ENCODE measurements around the gene MYO7B. TPM values are rescaled to one million over a fixed set of nuclear protein-coding genes. Genes with fewer than 3 reads are reported as not detected.

Gene MYO7B
- total RNA-seq, 4 donors from 2014 or later: 0.56 TPM; not detected in 3

DNA sequence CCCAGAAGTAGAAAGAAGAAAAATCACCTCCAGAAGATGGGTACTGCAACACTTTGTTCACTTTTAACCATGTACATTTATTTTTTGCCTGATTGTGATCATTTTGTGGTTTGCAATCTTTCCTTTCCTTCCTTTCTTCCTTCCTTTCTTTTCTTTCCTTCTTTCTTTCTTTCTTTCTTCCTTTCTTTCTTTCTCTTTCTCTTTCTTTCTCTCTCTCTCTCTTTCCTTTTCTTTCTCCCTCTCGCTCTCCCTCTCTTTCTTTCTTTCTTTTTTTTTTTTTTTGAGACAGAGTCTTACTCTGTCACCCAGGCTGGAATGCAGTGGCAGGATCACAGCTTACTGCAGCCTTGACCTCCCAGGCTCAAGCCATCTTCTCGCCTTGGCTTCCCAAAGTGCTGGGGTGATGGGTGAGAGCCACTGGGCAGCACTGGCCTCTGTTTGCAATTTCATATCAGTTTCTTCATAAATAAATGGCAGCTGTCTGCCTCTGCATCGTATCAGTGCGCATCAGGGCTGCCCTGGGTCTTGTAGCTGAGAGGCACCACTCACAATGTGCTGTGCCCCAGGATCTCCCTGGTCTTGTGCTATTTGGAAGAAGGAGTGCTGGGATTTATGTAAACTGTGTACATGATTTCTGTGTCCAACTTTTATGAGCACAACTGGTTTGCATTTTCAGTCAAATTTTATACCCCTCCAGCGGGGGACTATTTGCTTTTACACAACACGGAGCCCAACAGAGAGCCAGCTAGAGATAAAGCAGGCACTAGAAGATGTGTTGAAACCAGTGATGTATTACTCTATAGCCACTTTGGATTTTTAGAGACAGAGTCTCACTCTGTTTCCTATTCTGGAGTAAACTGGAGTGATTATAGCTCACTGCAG is 146.7 kb downstream of the MYO7B start:
- no peak for DNase-seq
- Histone ChIP-seq H3K27ac (no peak overlapping the region), H3K9me3 (no peaks in the 10 kb centered on the region), H3K4me1 (no peaks in the 10 kb centered on the region), H3K36me3 (no peaks in the 10 kb centered on the region), H3K4me3 (replicated peaks in 1 of 3) (no peak overlapping the region), H3K27me3 (no peaks in the 10 kb centered on the region)
- WGBS, 2 donors: 92 to 93% methylated on average over 6 of the region's 6 CpGs
- intact Hi-C loops (cut with DNase I): no loop called here
- TF ChIP-seq CTCF (IDR thresholded peaks at IDR 0.05) (no peak), POLR2A (IDR thresholded peaks at IDR 0.05) (no peak)

DNA sequence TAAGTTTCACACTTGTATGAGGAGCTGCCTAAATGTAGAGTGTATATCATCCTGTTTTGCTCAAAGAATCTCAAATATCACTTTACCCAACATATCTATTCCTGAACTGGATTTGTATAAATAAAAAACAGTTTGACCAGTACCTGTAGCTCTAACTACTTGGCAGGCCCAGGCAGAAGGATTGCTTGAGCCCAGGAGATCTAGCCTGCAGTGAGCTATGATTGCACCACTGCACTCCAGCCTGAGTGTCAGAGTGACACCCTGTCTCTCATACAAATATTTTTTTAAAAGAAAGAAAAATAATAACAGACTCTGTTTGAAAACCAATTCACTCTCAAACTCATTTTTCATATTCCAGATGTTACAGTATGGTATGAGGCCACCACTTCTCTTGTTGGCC is 147.6 kb downstream of the MYO7B start:
- Histone ChIP-seq H3K27ac (no peak overlapping the region), H3K4me3 (replicated peaks in 1 of 3) (no peak overlapping the region), H3K4me1 (no peaks in the 10 kb centered on the region), H3K9me3 (no peaks in the 10 kb centered on the region), H3K36me3 (no peaks in the 10 kb centered on the region), H3K27me3 (no peaks in the 10 kb centered on the region)
- intact Hi-C loops (cut with DNase I): no loop called here
- TF ChIP-seq POLR2A (IDR thresholded peaks at IDR 0.05) (no peak), CTCF (IDR thresholded peaks at IDR 0.05) (no peak)
- DNase-seq: no peak

GRCh38 chr2:127683757-127684156 is 148.3 kb downstream of the MYO7B start:
- TF ChIP-seq CTCF (IDR thresholded peaks at IDR 0.05) (no peak), POLR2A (IDR thresholded peaks at IDR 0.05) (no peak)
- H3K27me3 ChIP-seq: no peaks in the 10 kb centered on the region
- H3K9me3 ChIP-seq: no peaks in the 10 kb centered on the region
- H3K27ac ChIP-seq: no peak overlapping the region
- H3K4me1 ChIP-seq: no peaks in the 10 kb centered on the region
- 73 to 79% methylated on average over 14 to 15 of the region's 15 CpGs for WGBS, 2 donors
- DNase-seq: no peak
- no peaks in the 10 kb centered on the region for H3K36me3 ChIP-seq
- no peak overlapping the region for H3K4me3 ChIP-seq (replicated peaks in 1 of 3)
- intact Hi-C loops (cut with DNase I): no loop called here

GRCh38 chr2:127685410-127686080 is 150.1 kb downstream of the MYO7B start:
- H3K9me3 ChIP-seq: no peaks in the 10 kb centered on the region
- no peaks in the 10 kb centered on the region for H3K27me3 ChIP-seq
- H3K36me3 ChIP-seq: no peaks in the 10 kb centered on the region
- no peak overlapping the region for H3K4me3 ChIP-seq (replicated peaks in 1 of 3)
- no peak overlapping the region for H3K27ac ChIP-seq
- no peak for TF ChIP-seq CTCF (IDR thresholded peaks at IDR 0.05)
- no peak for TF ChIP-seq POLR2A (IDR thresholded peaks at IDR 0.05)
- no peak for DNase-seq
- WGBS, 2 donors: 70 to 74% methylated on average over 8 of the region's 8 CpGs
- H3K4me1 ChIP-seq: no peaks in the 10 kb centered on the region
- intact Hi-C loops (cut with DNase I): no loop called here

Other genes with a start within 250 kb of the MYO7B start
- gene ERCC3, start 241.5 kb upstream of the MYO7B start, total RNA-seq: 10 to 100 TPM; 24.7 to 55.9 (median 36.3) TPM
- 100 to 1,000 TPM in 1 of 4 donors, 10 to 100 TPM in 3; 84.8 to 118 (median 92.8) TPM for gene MAP3K2, start 147.7 kb upstream of the MYO7B start, total RNA-seq
- gene PROC, start 117.3 kb upstream of the MYO7B start, total RNA-seq: not detected
- gene IWS1, start 9.2 kb upstream of the MYO7B start, total RNA-seq: 10 to 100 TPM; 33.8 to 70.4 (median 42.1) TPM
- not detected for gene GPR17, start 110.5 kb downstream of the MYO7B start, total RNA-seq
- gene LIMS2, start 139.8 kb downstream of the MYO7B start, total RNA-seq: 10 to 100 TPM in 3 of 4 donors, 1 to 10 TPM in 1; 9.1 to 27.8 (median 14.2) TPM
- 10 to 100 TPM; 14.0 to 17.9 (median 16.1) TPM for gene SFT2D3, start 165.8 kb downstream of the MYO7B start, total RNA-seq

Measured in thyroid gland (tissue), 4 donors.